ENCODE data around the gene HELT. TPM values are rescaled to one million over a fixed set of nuclear protein-coding genes. Genes with fewer than 3 reads are reported as not detected.

Gene HELT
- total RNA-seq = not detected in 2 replicates

GRCh38 chr4:185017964-185018772 is at the start of gene HELT:
Gene HELT (plus strand): TSS chr4:185018490. CDS start chr4:185018929, 439 bp downstream.

Other genes starting within 250 kb of the HELT start
- 38.6 and 161 TPM in 2 replicates for gene ACSL1, start 192.5 kb upstream of the HELT start, total RNA-seq
- 11.3 and 16.8 TPM in 2 replicates for gene SLC25A4, start 124.8 kb downstream of the HELT start, total RNA-seq
- gene CFAP97, start 185.5 kb downstream of the HELT start, total RNA-seq = 40.0 and 46.5 TPM in 2 replicates
- 16.7 and 17.3 TPM in 2 replicates for gene SNX25, start 191.1 kb downstream of the HELT start, total RNA-seq

All from nasal cavity respiratory epithelium epithelial cell of viscerocranial mucosa (primary cell).